LNCAP (cell line): ENCODE results near the gene RALBP1.

Source experiments
- TF ChIP-seq, protein P1 (sequence below): fragments of 450-650 bp; IDR thresholded peaks from 2 replicates; pipeline ENCODE4 v1.5.1; 2017; ENCODE audit warnings: mild to moderate bottlenecking

The RALBP1 gene

DNA sequence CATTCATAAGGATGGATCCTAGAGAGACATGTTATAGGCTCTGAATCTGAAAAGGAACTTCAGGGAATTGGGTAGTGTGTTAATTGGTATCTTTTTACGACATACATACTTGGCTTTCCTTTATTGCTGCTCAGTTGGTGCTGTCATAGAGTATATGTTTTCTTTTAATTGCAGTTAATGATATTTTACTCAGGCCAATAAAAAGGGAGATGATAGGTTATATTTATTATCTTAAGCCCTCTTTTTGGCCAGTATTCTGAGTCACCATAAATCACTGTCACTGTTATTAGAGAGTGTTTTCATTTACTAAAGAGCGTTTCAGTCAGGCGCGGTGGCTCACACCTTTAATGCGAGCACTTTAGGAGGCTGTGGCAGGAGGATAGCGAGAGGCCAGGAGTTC is 47.6 kb downstream of the RALBP1 start:
- TF ChIP-seq, protein P1, sequence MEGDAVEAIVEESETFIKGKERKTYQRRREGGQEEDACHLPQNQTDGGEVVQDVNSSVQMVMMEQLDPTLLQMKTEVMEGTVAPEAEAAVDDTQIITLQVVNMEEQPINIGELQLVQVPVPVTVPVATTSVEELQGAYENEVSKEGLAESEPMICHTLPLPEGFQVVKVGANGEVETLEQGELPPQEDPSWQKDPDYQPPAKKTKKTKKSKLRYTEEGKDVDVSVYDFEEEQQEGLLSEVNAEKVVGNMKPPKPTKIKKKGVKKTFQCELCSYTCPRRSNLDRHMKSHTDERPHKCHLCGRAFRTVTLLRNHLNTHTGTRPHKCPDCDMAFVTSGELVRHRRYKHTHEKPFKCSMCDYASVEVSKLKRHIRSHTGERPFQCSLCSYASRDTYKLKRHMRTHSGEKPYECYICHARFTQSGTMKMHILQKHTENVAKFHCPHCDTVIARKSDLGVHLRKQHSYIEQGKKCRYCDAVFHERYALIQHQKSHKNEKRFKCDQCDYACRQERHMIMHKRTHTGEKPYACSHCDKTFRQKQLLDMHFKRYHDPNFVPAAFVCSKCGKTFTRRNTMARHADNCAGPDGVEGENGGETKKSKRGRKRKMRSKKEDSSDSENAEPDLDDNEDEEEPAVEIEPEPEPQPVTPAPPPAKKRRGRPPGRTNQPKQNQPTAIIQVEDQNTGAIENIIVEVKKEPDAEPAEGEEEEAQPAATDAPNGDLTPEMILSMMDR: no peak

DNA sequence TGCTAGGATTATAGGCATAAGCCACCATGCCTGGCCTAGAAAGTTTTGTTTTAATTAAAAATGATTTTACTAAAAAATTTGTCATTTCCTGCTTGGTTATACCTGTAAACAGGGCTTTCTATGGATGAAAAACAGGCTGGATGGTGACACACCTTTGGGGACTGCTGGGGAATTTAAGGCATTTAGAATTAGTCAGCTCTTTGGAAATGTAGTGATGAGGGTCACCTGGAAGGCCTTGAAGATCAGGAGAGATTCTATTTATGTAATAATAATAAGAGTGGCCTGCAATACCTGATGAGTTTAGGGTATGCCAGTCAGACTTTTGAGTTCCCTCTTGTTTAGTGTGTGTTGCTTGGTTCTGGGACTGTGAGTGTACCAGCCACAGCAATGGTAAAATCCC is 51.1 kb downstream of the RALBP1 start:
- TF ChIP-seq, protein P1: no peak

DNA sequence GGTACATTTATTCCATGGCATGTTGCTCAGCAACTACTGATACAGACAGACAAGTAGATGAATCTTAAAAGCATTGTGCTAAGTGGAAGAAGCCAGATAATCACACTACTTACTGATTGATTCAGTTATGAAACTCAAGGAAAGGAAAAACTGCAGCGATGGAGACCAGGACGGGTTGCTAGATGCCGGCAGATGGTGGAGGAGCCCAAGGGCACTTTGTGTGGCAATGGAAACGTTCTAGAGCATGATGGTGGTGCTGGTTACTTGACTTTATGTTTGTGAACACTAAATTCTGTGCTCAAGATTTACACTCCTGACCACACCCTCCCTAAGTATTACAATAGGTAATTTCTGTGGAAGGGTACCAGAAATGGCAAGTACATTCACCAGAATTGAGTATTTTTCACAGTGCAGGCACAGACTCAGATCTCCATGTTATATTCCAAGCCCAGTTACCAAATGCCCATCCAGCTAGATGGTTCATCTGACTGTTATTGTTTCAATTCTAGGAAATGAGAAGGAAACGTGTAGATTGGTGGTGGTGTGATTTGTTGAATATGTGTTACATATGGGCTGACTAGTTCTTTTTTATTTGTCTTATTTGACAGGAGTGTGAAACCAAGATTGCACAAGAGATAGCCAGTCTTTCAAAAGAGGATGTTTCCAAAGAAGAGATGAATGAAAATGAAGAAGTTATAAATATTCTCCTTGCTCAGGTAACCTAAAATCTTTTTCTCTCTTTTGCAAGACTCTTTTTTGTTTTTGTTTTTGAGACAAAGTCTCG is 55.1 kb downstream of the RALBP1 start:
- TF ChIP-seq, protein P1: no peak

DNA sequence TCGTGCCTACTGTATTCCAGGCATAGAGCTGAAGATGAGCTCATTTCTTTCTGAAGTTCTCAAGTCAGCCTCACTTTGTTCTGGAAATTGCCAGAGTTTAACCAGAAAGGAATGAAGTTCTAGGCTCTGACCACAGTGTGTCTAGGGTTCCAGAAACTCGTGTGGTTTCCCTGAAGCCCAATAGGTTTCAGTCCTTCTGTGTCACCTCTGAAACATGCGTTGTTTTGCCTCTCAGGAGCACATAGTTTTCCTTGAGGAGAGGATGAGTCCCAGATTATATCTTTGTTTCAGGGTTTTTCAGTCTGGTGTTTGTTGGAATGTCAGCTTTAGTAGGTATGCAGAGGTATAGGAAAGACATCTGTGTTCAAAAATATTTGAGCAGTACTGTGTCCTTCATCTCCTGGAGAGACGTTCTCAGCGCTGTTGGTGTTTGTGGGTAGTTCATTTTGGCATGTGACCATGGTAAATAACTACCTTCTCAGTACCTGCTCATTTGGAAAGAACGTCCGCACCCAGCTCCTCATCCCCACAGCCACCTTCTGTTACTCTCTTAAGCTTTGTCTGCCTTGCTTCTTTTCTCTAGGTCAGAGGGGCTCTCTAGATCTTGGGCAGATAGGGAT is 56.6 kb downstream of the RALBP1 start:
- TF ChIP-seq, protein P1: no peak

DNA sequence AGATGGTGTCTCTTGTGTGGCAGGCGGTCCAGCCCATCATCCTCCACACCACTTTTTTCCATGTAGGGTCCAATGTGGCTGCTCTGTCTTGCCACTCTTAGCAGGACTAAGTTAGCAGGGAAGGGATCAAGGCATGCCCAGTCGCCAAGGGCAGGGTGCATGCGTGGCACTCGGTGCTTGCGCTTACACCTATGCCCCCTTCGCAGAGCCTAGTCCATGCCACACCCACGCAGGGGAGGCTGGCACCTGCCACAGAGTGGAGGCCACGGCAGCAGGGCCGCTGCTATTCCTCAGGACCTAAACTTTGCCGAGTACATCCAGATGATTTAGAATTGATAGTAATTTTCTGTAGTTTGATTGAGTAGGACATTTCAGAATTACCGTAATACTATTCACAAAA is 59.5 kb downstream of the RALBP1 start:
- TF ChIP-seq, protein P1: no peak

DNA sequence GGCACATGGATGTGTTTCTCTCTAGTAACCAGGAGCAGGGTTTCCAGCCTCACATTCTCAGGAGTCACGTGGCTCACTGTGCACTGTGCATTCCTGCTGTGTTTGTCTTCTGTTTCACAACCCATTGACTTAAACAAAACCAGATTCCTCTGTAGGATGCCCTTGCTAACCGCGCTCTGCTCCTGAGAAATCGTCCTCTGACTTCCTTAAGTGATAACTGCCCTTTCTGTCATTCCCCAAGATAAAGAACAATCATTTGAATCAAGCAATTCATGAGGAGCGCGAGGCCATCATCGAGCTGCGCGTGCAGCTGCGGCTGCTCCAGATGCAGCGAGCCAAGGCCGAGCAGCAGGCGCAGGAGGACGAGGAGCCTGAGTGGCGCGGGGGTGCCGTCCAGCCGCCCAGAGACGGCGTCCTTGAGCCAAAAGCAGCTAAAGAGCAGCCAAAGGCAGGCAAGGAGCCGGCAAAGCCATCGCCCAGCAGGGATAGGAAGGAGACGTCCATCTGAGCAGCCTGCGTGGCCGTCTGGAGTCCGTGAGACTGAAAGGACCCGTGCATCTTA is 60.2 kb downstream of the RALBP1 start:
- TF ChIP-seq, protein P1: no peak

DNA sequence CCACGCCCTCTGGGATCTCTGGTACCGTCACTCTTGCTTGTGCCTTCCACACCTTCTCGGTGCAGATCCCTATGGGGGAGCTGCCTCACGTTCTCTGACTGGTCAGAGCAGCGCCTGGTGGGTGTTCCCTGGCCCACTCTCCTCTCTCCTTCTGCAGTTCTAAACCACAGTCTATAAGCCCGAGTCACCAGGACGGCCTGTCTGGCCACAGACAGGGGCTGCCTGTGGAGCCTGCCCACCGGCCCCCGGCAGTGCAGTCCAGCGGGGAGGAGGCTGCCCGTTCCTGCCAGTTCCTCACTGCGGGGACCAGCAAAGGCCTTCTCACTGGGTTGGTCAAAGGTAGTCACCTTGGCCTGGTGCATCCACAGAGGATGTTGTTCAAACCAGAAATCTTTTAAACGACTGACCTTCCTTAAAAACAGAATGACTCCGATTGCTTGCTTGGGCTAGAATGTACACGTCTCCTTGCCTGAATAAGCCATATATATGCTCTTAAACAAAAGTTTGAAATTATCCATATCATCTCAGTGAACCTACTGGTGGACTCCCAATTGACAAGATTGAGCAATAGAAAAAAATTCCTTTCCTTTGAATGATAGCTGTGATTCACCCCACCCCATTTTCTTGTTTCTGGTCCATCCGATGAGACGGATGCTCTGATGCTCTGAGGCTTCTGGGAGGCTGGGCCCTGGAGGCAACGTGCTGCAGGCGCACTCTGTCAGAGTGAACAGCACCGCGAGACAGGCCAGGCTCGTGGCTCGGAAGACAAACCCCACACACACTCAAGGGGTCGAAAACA is 61.2 kb downstream of the RALBP1 start:
- TF ChIP-seq, protein P1: no peak
